Ramos (cell line): ENCODE results near the gene LRRC15.

Experiments
- in situ Hi-C: fragments of 300-500 bp; cut with MboI; formaldehyde crosslinking; loops from one replicate; pipeline ENCODE4 v1.14.3; 2022; ENCODE audit warnings: low sequenced_read_pairs; ENCODE audit not compliant: unreplicated experiment

The LRRC15 gene

DNA sequence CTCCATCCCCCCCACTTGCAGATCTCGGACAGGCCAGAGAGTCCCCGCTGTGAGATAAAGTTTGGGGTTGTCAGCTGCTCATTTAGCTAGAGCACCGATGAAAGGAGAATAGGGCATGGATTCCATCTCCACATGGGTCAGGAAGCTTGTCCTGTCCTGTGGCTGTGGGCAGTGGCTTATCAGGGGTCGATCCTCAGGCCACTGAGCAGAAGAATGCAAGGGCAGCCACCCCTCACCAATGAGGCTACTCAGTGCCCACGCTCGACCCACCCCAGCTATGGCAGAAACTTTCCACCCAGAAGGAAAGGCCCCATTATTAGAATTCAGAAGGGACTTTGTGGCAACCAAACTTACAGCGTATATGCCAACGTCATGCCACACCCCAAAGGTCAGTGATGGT lies 61.7 kb downstream of the LRRC15 start:
- in situ Hi-C loops: no loop called here

- in situ Hi-C loops: no loop called here
Observed at GRCh38 chr3:194306771-194307640, 62.5 kb downstream of the LRRC15 start.

DNA sequence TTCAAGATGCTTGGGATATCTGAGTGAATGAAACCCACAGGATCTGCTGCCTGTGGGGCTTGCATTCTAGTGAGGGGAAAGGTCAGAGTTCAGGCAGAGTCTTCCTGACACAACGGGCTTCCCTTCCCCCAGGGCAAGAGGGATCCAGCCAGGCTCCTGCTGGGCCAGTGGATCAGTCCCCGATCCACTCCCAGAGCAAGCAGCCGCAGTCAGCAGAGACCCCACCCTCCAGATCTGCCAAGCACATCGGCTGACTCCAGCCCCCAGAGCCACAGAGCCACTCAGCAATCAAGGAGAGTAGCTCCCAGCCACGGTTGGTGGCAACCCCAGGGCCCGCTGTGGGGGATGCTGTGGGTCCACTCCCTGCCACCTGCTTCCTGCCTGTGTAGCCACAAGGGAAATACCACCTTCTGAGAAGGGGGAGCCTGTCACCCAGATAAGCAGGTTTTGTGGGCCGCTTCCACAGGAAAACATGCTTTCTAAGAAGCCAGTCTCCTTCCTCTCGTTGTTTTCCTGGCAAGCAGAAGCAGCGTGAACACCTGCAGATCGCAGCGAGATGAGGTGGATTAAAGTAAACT lies 63.3 kb downstream of the LRRC15 start:
- in situ Hi-C loops: no loop called here

- in situ Hi-C loops: no loop called here
Observed at GRCh38 chr3:194305356-194306108, 64.0 kb downstream of the LRRC15 start.
